Neural progenitor cell (in vitro differentiated cells): ENCODE measurements around the gene CACNB1.

Experiments used
- CTCF ChIP-seq: fragments of 200-600 bp; sonication (generic); IDR thresholded peaks from 2 replicates; pipeline ENCODE4 v1.5.1; 2017; ENCODE audit warnings: antibody characterized with exemption, mild to moderate bottlenecking
- EZH2phosphoT487 ChIP-seq: fragments of 200-600 bp; sonication (generic); IDR thresholded peaks from 2 replicates; pipeline ENCODE4 v1.6.1; 2017; ENCODE audit warnings: antibody characterized with exemption

GRCh38 chr17:39246274-39246673 lies 48.8 kb upstream of the CACNB1 start:
- TF ChIP-seq CTCF (no peak), EZH2phosphoT487 (no peak)
